ENCODE data around the gene ABCC1.

The ABCC1 gene

DNA sequence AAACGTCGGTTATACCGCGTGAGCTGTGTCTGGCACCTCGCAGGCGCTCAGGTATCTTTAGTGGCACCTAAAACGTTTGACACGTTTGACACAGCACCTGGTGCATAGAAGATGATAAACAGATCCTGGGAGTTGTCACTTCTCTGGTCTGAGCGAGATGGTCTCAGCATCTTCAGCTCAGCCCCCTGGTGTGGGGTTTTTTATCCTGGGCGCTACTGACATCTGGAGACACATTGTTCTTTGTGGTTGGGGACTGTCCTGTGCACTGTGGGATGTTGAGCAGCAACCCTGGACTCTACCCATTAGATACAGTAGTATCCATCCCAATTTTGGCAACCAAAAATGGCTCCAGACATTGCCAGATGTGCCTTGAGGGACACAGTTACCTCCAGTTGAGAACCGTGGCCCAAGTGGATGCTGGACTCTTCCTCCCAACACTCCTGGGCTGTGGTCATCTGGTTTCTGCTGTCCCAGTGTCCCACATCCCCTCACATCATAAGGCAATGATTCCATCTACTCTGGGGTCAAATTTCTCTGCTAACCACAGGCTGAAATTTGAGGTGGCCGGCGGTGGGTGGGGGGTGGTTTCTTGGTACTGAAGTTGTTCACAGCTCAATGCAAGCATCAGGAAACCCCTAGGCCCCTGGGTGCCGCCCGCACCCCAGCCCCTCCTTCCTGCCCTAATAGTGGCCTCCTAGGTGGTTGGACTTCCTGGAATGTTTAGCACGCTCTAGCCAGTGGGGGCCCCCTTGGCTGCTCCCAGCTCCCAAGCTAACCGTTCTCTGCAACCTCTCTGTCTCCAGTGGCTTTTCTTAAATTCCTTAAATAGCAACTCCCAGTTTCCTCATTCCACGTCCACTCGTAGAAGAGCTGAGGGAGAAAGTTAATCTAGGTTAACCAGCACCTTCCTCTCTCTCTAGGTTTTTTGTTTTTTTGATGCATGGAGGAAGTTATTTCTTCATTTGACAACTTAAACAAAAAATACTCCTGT, 124.8 kb downstream of the ABCC1 start:
- peak; percentile 21 for TF ChIP-seq CTCF (IDR thresholded peaks at IDR 0.05; ENCODE audit: insufficient read depth, low read length, missing control alignments)
- CTCF ChIA-PET, result interaction anchor here (0.8 to 4.3 kb wide), 9 partner anchors 9 to 308 kb away, joined by 3 to 22 read pairs (median 3); no protein-coding TSS in a partner anchor
- POLR2A ChIA-PET, result interaction anchor here (0.7 to 1.7 kb wide), 6 partner anchors 49 to 429 kb away, joined by 3 to 4 read pairs (median 3); partner anchors contain the start of gene CEP20
- DNase-seq (ENCODE audit: low read depth, low spot score), result peak; percentile 88
- H3K4me3 ChIP-seq (ENCODE audit: low read depth, low read length), result no peak overlapping the region

DNA sequence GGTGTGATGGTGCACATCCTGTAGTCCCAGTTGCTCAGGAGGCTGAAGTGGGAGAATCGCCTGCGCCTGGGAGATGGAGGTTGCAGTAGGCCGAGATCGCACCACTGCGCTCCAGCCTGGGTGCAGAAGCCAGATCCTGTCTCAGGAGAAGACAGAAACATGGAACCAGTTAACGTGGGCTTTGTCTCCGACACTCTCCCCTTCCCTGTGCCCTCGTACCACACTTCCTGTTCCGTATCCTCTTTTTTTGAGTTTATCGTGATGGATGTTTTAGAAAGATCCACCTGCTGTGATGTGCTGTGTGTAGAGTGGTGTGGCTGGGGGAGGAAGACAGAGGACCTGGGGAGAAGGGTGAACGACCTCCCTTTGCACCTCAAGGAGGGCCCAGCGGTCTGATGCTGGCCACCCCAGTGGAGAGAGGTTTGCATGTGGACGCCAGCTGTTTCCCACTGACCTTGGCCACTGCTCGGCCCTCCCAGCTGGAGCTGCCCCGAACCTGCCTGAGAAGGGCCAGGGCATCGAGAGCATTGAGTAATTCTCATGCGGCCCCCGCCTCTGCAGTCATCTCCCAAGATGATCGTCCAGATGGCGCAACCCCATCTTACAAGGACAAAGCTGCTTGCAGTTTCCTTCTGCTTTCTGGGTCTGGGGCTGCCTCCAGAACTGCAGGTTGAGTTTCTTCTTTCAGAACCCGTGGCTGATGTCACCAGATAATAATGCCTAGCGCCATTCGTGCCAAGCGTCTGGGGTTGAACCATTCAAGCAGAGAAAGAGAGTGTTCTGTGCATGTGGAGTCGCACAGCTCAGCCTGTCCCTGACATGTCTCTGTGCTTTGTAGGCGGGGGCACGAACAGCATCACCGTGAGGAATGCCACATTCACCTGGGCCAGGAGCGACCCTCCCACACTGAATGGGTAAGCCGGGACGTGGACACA, 126.3 kb downstream of the ABCC1 start:
- DNase-seq (ENCODE audit: low read depth, low spot score), result no peak
- POLR2A ChIA-PET, result interaction anchor here (1.6 kb wide), 1 partner anchor 50 kb away, joined by 4 read pairs; no protein-coding TSS in a partner anchor
- CTCF ChIA-PET, result interaction anchor here (1.0 to 4.3 kb wide), 7 partner anchors 8 to 310 kb away, joined by 3 to 22 read pairs (median 3); no protein-coding TSS in a partner anchor
- H3K4me3 ChIP-seq (ENCODE audit: low read depth, low read length), result no peak overlapping the region
- no peak for TF ChIP-seq CTCF (IDR thresholded peaks at IDR 0.05; ENCODE audit: insufficient read depth, low read length, missing control alignments)

GRCh38 chr16:16076423-16076813, 127.0 kb downstream of the ABCC1 start:
- DNase-seq (ENCODE audit: low read depth, low spot score), result no peak
- ChIA-PET CTCF (interaction anchor here (4.3 kb wide), 1 partner anchor 203 kb away, joined by 22 read pairs; no protein-coding TSS in a partner anchor), POLR2A (no interaction called here)
- TF ChIP-seq CTCF (IDR thresholded peaks at IDR 0.05; ENCODE audit: insufficient read depth, low read length, missing control alignments), result no peak
- H3K4me3 ChIP-seq (ENCODE audit: low read depth, low read length), result no peak overlapping the region

- TF ChIP-seq CTCF (IDR thresholded peaks at IDR 0.05; ENCODE audit: insufficient read depth, low read length, missing control alignments), result no peak
Measured at GRCh38 chr16:16080465-16081065, 131.1 kb downstream of the ABCC1 start.

GRCh38 chr16:16081141-16081540, 131.7 kb downstream of the ABCC1 start:
- H3K4me3 ChIP-seq (ENCODE audit: low read depth, low read length), result no peak overlapping the region
- POLR2A ChIA-PET, result no interaction called here
- no peak for DNase-seq (ENCODE audit: low read depth, low spot score)
- no peak for TF ChIP-seq CTCF (IDR thresholded peaks at IDR 0.05; ENCODE audit: insufficient read depth, low read length, missing control alignments)
- CTCF ChIA-PET, result interaction anchor here (0.9 to 1.0 kb wide), 2 partner anchors 15 to 206 kb away, joined by 3 to 6 read pairs; no protein-coding TSS in a partner anchor

More at GRCh38 chr16:16080465-16081065, 131.1 kb downstream of the ABCC1 start:
- ChIA-PET POLR2A (no interaction called here), CTCF (interaction anchor here (0.9 to 1.0 kb wide), 2 partner anchors 16 to 205 kb away, joined by 3 to 6 read pairs; no protein-coding TSS in a partner anchor)
- no peak for DNase-seq (ENCODE audit: low read depth, low spot score)
- H3K4me3 ChIP-seq (ENCODE audit: low read depth, low read length), result no peak overlapping the region
